ENCODE data around the gene GSTO2. TPM values are rescaled to one million over a fixed set of nuclear protein-coding genes. Genes with fewer than 3 reads are reported as not detected.

Gene GSTO2
- total and polyA plus RNA-seq, 2 of the 13 experiments (the other 11 are each of a cell fraction or from before 2014, with no cell fraction given), result 2.1 to 7.9 TPM

- TF ChIP-seq ZNF646 (CRISPR knock-in tag; IDR thresholded peaks at IDR 0.05) (0 out of 2 replicates have a peak, but pooled peaks have one; percentile 20), MAFF (IDR thresholded peaks at IDR 0.05; ENCODE audit: low read depth, low read length) (no peak), TEAD2 (CRISPR knock-in tag; IDR thresholded peaks at IDR 0.05) (no peak), ZNF160 (CRISPR knock-in tag; IDR thresholded peaks at IDR 0.05) (0 out of 2 replicates have a peak, but pooled peaks have one; percentile 15), THAP8 (CRISPR knock-in tag; IDR thresholded peaks at IDR 0.05; ENCODE audit: borderline replicate concordance) (no peak), ATM (IDR thresholded peaks at IDR 0.05; ENCODE audit: borderline replicate concordance) (no peak), ZBTB38 (CRISPR knock-in tag; IDR thresholded peaks at IDR 0.05) (peak; percentile 42; the same call in 1 of the 2 replicates), ZNF547 (CRISPR knock-in tag; IDR thresholded peaks at IDR 0.05) (peak; percentile 82), KLF9 (CRISPR knock-in tag; IDR thresholded peaks at IDR 0.05; ENCODE audit: low read depth) (no peak), AGO1 (IDR thresholded peaks at IDR 0.05; ENCODE audit: low read depth, low read length, poor library complexity, severe bottlenecking) (no peak), ZNF33A (CRISPR knock-in tag; IDR thresholded peaks at IDR 0.05; ENCODE audit: borderline replicate concordance) (no peak), ATF7-NPFF (CRISPR knock-in tag; IDR thresholded peaks at IDR 0.05; ENCODE audit: low read depth) (peak; percentile 21; the same call in 1 of the 2 replicates), ZFP1 (CRISPR knock-in tag; IDR thresholded peaks at IDR 0.05) (no peak), TMF1 (CRISPR knock-in tag; IDR thresholded peaks at IDR 0.05; ENCODE audit: low read depth) (peak; percentile 79), REXO4 (CRISPR knock-in tag; IDR thresholded peaks at IDR 0.05; ENCODE audit: borderline replicate concordance) (no peak), CEBPB (IDR thresholded peaks at IDR 0.05; ENCODE audit: borderline replicate concordance, low read depth, low read length) (no peak), ZFAT (CRISPR knock-in tag; conservative IDR thresholded peaks at IDR 0.05) (no peak), ATF6 (CRISPR knock-in tag; conservative IDR thresholded peaks at IDR 0.05) (no peak), ZNF441 (CRISPR knock-in tag; IDR thresholded peaks at IDR 0.05; ENCODE audit: borderline replicate concordance) (peak; percentile 47; the same call in 1 of the 2 replicates), ZMYM4 (CRISPR knock-in tag; IDR thresholded peaks at IDR 0.05) (peak; percentile 49; the same call in 1 of the 2 replicates), GABPB1 (CRISPR knock-in tag; IDR thresholded peaks at IDR 0.05) (peak; percentile 86)
Measured at GRCh38 chr10:104254493-104255310, 14.3 kb upstream of the GSTO2 start, which contains the start of gene GSTO1 (continued).

All from HepG2 (cell line).